NT2/D1 (cell line): Measurements from ENCODE around the gene NSUN2.

Source experiments
- DNase-seq: peaks from one replicate; pipeline ENCODE4 v3.0.0-alpha.2; 2011; ENCODE audit warnings: low read depth, low spot score
- H3K27me3 ChIP-seq: 2 replicates; pipeline ENCODE4 v1.6.0; 2011; ENCODE audit warnings: mild to moderate bottlenecking; ENCODE audit not compliant: insufficient read length, insufficient read depth
- H3K36me3 ChIP-seq: 2 replicates; pipeline ENCODE4 v1.6.1; 2011; ENCODE audit warnings: mild to moderate bottlenecking, low read length, mixed read lengths; ENCODE audit not compliant: insufficient read depth, insufficient read length
- H3K4me1 ChIP-seq: 2 replicates; pipeline ENCODE4 v1.5.1; 2011; ENCODE audit not compliant: insufficient read depth, insufficient read length
- H3K4me3 ChIP-seq: 2 replicates; pipeline ENCODE4 v1.5.1; 2011; ENCODE audit warnings: low read depth; ENCODE audit not compliant: insufficient read length
- H3K9ac ChIP-seq: 2 replicates; pipeline ENCODE4 v1.6.0; 2011; ENCODE audit warnings: low read depth; ENCODE audit not compliant: insufficient read length
- H3K9me3 ChIP-seq: 2 replicates; pipeline ENCODE4 v1.5.1; 2011; ENCODE audit warnings: mild to moderate bottlenecking, low read length; ENCODE audit not compliant: insufficient read depth
- SUZ12 ChIP-seq: IDR thresholded peaks from 2 replicates; pipeline ENCODE4 v1.6.1; 2011; ENCODE audit not compliant: insufficient read length, insufficient read depth; ENCODE audit errors: extremely low read depth
- YY1 ChIP-seq: IDR thresholded peaks from 2 replicates; pipeline ENCODE4 v1.6.1; 2011; ENCODE audit not compliant: insufficient read length, insufficient read depth
- ZNF274 ChIP-seq: IDR thresholded peaks from 2 replicates; pipeline ENCODE4 v1.6.1; 2011; ENCODE audit warnings: mild to moderate bottlenecking, low read depth, low read length

NSUN2 gene

GRCh38 chr5:6615034-6615815 is 17.6 kb downstream of the NSUN2 start:
- peaks cover 93% of the 10 kb centered on the region for H3K36me3 ChIP-seq
- no peaks in the 10 kb centered on the region for H3K27me3 ChIP-seq
- no peaks in the 10 kb centered on the region for H3K9me3 ChIP-seq
- no peak overlapping the region for H3K4me3 ChIP-seq
- no peak overlapping the region for H3K9ac ChIP-seq
- H3K4me1 ChIP-seq: no peaks in the 10 kb centered on the region
- TF ChIP-seq ZNF274 (no peak), YY1 (no peak), SUZ12 (no peak)
- DNase-seq: no peak

- Histone ChIP-seq H3K4me1 (no peaks in the 10 kb centered on the region), H3K27me3 (no peaks in the 10 kb centered on the region), H3K4me3 (no peak overlapping the region), H3K9ac (no peak overlapping the region), H3K36me3 (peaks cover 93% of the 10 kb centered on the region), H3K9me3 (no peaks in the 10 kb centered on the region)
- TF ChIP-seq ZNF274 (no peak), SUZ12 (no peak)
- DNase-seq: no peak
Measured at GRCh38 chr5:6611334-6612256, 21.2 kb downstream of the NSUN2 start.

DNA sequence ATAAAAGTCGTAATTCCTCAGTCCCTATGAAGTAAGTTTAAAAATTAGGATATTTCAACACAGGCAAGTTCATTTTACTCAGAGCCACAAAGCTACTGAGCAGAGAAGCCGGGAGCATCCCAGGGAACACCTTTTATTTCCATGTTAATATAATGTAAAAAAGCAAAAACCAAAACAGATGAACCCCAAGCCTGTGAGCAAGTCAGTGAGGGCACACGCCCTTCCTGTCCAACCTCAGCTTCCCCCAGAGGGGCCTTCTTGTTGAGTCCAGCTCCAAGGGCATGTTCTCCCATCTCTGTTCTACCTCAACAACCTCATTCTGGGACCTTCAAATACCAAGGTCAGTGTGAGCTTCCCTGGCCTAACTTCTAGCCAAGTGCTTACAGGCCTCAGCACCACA is 24.8 kb downstream of the NSUN2 start:
- Histone ChIP-seq H3K9ac (no peak overlapping the region), H3K4me1 (no peaks in the 10 kb centered on the region), H3K27me3 (no peaks in the 10 kb centered on the region), H3K36me3 (peaks cover 93% of the 10 kb centered on the region), H3K4me3 (no peak overlapping the region), H3K9me3 (no peaks in the 10 kb centered on the region)
- DNase-seq: no peak
- TF ChIP-seq ZNF274 (no peak), SUZ12 (no peak), YY1 (no peak)

DNA sequence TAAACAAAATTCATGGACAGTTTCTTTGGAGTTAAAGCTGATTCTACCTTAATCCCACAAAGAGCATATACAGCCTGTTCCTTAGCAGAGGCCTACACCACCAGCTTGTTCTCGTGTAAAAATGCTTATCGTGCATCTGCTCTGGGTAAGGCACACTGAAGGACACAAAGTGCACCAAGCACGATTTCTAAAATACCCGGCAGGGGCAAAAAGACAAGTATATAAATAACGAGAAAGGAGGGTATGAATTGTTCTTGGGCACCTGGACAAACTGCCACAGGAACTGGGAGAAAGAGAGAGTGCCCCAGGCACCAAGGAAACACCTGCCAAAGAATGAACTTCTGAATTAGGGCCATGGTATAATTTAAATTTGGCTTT is 25.3 kb downstream of the NSUN2 start:
- DNase-seq: no peak
- no peaks in the 10 kb centered on the region for H3K27me3 ChIP-seq
- H3K9ac ChIP-seq: no peak overlapping the region
- TF ChIP-seq YY1 (no peak), ZNF274 (no peak), SUZ12 (no peak)
- H3K4me1 ChIP-seq: no peaks in the 10 kb centered on the region
- H3K36me3 ChIP-seq: peaks cover 93% of the 10 kb centered on the region
- H3K9me3 ChIP-seq: no peaks in the 10 kb centered on the region
- no peak overlapping the region for H3K4me3 ChIP-seq

- no peaks in the 10 kb centered on the region for H3K27me3 ChIP-seq
- no peaks in the 10 kb centered on the region for H3K4me1 ChIP-seq
- H3K36me3 ChIP-seq: peaks cover 93% of the 10 kb centered on the region
- TF ChIP-seq ZNF274 (no peak), YY1 (no peak), SUZ12 (no peak)
- DNase-seq: no peak
- no peak overlapping the region for H3K9ac ChIP-seq
- H3K9me3 ChIP-seq: no peaks in the 10 kb centered on the region
- no peak overlapping the region for H3K4me3 ChIP-seq
Measured at GRCh38 chr5:6606884-6607558, 25.8 kb downstream of the NSUN2 start.

- peaks cover 93% of the 10 kb centered on the region for H3K36me3 ChIP-seq
Measured at GRCh38 chr5:6604946-6605345, 27.9 kb downstream of the NSUN2 start.

More at GRCh38 chr5:6604946-6605345, 27.9 kb downstream of the NSUN2 start:
- Histone ChIP-seq H3K9ac (no peak overlapping the region), H3K4me1 (no peaks in the 10 kb centered on the region), H3K4me3 (no peak overlapping the region), H3K27me3 (no peaks in the 10 kb centered on the region), H3K9me3 (no peaks in the 10 kb centered on the region)
- no peak for TF ChIP-seq SUZ12
- no peak for TF ChIP-seq ZNF274
- no peak for TF ChIP-seq YY1
- no peak for DNase-seq
